HT1080 (cell line): Measurements from ENCODE around the gene TSPAN1. TPM values are rescaled to one million over a fixed set of nuclear protein-coding genes. Genes with fewer than 3 reads are reported as not detected.

Experiments
- DNase-seq: peaks from one replicate; pipeline ENCODE4 v3.0.0-alpha.2; 2015; ENCODE audit warnings: low read depth
- total RNA-seq: library from RNA; depleted of rRNA; stranded (reverse); fragments of >200 nt; shearing (Covaris generic); gene quantifications from 2 replicates; pipeline ENCODE4 v1.2.3, GENCODE V29; 2014

The TSPAN1 gene
- total RNA-seq, 1 experiment from 2014 or later, result 0.77 TPM

DNA sequence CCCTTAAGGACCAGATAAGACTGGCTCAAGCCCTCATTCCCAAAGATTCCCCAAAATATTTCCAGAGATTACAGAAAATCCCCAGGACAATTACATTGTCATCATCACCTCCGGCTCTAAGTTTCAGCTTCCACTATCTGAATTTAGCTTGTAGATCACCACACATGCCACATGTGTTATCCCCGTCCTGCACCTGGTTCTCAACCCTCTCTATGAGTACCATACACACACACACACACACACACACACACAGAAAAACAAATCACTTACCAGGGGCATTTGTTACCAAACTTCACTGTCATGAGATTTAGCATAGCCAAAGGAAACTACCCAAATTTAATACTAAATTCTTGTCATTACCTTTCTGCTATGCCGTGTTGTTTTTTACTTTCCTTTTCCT, 15.4 kb upstream of the TSPAN1 start:
- DNase-seq, result no peak

DNA sequence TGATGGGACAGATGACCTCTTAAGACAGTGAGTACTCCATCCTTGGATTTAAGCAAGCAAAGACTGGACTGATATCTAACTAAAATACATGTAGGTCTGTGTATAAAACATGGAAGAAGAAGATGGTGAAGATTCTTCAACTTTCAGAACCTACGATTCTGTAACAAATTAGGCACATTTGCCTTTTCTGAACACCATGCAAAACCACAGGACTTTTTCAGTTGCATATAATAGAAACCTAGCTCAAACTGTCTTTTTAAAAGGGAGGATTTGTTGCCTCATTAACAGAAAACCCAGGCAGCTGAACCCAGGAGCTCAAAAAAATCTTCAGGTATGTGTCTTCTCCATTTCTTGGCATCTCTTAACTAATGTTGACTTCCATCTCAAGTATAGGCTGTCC, 14.7 kb upstream of the TSPAN1 start:
- DNase-seq, result no peak

DNA sequence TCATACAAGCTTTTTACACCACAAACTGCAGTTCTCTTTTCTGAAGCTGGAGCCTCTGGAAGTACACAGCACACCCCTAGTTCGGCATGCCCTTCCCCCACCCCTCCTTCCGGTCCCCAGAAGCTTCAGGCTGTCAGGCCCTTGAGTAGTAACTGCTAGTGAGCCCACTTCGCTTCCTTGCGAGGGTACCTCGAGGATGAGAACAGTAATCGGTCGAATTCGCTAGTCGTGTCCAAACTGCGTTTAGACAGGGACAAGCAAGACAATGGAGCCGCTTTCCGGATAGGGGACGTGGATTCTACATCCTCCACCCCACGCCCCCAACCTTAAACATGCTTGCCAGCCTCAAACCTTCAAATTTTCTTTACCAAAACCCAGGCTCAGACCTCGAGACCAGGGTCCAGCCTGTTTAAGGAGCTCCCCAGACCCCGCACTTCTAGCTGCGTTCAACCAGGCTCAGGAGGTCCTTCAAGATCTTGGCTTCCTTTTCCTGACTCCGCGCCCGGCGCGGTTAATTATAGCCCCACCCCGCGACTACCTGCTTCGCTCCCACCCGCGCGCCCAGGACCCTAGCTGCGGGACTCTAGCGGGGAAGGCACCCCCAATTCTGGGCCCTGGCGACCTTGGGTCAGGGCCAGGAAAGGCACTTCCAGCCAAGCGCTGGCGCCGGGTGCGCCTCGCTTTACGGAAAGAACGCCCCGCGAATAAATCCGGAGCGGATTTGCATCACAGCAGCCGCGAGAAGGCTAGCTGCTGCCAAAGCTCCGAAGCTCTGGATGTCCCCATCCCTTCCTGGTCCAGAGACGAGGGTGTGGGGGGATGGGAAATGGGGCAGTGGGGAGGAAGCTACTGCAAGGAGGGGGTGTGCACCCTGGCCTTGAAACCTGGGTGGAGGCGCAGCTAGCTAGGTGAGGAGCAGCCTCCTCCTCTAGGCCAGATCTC, 8.1 kb upstream of the TSPAN1 start:
- DNase-seq, result no peak

DNA sequence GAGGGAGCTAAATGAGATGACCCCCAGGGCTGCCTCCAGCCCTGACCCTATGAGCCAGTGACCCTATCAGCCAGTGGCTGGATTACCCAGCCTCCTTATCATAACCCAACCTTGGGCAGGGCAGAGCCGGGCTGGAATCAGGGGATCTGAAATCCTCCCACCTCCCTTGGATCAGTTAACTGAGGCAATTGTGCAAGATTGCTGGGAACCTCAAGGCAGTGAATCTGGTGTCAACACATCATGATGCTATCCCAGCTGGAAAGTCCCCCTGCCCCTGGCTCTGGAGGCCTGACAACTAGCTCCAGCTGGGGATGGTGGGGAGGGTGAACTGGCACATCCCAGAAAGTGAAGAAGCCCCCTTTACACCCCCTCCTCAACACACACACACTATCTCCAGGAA, 6.4 kb upstream of the TSPAN1 start:
- DNase-seq, result no peak

DNA sequence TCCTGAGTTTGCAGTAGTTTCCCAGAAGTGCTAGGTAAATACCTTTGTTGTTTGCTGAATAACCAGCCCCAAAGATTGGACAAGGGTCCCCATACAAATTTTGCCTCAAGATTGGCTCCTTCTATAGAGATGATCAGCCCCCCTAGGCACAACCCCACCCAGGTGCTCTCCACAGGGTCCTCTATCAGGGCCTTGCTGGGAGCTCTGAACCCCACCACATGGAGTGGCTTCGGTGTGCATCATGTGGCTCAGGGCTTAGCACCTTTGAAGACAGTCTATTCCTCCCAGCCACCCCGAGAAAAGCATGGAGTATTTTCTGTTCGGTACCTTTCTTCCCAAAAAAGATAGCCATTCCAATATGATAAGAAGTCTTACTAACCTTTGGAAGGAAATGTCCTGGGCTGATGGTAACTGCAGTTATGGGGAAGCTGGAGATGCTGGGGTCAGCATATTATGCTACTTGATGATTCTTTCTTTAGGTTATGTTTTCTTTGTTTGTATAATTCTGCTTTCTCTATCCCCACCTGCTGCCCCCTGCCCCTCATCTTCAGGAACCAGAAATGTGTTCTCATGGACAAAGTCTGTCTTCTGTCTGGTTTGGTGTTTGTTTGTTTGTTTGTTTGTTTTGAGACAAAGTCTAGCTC, 5.0 kb upstream of the TSPAN1 start:
- DNase-seq, result no peak

DNA sequence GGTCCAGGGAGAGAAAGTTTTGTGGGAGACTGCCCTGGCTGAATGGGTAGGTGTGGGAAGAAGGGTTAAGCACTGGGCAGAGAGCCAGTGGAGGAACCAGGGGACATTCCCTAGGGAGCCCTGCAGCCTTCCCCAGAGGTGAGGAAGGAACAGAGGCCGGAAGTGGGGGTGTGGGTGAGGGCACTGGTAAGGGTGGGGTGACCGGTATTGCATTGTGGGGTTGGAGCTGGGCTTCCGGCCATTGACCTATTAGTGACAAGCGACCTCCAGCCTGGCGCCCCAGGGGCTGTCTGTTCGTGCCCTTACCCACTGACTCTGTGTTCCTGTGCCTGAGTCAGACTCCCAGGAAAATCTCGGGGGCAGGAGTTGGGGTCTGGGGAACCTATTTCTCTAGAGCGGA, 3.5 kb upstream of the TSPAN1 start:
- peak; percentile 30 for DNase-seq

DNA sequence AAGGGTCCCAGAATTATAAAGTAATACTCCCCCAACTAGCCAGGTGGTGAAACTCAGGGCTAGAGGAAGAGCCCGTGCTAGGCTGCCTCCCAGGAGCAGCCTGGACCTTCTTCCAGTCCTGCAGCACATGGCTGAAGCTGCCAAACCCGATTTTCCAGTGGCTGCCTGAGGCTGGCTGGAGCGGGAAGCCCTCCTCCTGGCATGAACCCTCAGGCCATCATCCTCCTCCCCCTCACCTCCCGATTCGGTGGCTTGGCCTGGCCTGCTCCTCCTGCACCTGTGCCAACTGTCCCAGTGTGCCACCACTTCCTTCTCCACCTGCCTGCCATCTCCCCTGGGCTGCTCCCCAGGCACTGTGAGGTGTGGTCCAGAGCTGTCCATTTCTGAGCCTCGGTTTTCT, 3.0 kb upstream of the TSPAN1 start:
- DNase-seq, result no peak

DNA sequence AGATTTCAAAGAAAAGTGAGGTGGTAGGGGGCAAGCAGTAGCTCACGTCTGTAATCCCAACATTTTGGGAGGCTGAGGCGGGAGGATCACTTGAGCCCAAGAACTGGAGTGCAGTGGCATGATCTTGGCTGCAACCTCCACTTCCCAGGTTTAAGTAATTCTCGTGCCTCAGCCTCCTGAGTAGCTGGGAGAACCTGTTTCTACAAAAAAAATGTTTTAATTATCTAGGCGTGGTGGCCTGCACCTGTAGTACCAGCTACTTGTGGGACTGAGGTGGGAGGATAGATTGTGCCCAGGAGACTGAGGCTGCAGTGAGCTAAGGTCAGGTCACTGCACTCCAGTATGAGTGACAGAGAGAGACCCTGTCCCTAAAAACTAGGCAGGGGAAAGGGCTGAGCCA, 2.6 kb upstream of the TSPAN1 start:
- no peak for DNase-seq

DNA sequence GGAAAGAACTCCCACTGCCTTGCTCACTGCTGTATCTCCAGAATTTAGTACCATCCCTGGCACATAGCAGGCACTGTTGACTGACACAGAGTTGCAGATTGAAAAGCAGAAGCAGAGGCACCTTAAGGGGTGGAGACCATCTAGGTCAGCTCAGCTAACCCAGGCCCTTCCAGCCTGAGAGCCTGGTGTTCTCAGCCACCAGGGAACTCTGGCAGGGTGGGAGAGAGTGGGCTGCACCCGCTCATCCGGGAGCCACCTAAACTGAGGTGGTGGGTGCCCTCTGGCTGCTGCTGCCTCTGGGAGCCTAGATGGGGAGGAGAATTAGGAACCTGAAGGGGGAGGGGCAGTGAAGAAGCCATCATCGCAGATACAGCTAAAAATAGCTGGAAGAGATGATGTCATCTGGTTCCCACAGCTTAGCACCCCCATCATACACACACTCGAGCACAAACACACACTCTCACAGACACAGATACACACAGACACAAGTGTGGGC, 1.5 kb upstream of the TSPAN1 start:
- no peak for DNase-seq

DNA sequence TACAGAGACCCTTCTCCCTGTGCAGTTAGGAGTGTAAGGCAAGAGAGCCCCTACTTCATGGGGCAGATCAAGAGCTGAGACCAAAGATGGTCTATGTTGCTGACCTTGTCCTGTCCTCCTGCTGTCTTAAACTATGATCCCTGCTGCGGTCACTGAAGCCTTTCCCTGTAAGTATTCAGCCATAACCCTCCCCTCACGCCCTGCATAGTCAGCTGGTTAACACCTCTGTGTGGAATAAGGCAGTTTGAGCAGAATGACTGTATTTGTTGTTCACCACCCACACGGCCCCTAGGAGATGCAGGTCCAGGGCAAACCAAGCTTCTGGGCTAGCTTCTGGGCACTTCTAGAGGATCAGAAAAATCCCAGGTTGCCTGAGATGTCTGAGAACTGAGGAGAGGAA, 356 bp downstream of the TSPAN1 start:
- no peak for DNase-seq

DNA sequence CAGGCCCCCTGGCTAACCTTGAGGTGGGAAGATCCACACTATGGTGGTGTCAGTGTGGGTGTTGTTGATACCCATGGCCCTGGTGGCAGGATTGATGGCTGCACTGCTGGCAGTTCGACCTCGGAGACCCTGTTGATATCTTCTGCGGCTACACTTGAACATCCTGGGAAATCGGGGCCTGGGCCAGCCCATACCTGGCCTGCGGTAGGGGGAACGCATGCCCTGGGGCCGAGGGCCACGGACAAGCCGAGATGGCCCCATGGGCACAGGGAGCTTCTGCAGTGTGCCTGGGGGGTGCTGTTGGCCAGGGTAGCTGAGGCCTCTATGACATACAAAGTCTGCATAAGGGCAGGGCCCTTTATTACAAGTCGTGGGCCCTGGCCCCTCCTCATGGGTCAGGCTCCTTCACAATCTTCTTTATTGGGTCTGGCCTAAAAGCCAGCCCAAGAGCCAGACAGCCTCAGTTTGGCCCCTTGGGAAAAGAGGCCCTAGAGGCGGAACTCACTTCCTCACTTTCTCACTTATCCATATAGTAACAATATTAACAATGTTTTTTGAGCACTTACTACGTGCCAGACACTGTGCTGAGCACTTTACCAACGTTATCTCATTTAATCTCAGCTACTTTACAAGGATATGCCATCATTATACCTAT, 1.5 kb downstream of the TSPAN1 start, which contains the start of gene P3R3URF:
Gene P3R3URF (minus strand): TSS at position 278 of the 655 bp plus-strand sequence. CDS start 17 bp downstream, at position 261.
- DNase-seq, result no peak

DNA sequence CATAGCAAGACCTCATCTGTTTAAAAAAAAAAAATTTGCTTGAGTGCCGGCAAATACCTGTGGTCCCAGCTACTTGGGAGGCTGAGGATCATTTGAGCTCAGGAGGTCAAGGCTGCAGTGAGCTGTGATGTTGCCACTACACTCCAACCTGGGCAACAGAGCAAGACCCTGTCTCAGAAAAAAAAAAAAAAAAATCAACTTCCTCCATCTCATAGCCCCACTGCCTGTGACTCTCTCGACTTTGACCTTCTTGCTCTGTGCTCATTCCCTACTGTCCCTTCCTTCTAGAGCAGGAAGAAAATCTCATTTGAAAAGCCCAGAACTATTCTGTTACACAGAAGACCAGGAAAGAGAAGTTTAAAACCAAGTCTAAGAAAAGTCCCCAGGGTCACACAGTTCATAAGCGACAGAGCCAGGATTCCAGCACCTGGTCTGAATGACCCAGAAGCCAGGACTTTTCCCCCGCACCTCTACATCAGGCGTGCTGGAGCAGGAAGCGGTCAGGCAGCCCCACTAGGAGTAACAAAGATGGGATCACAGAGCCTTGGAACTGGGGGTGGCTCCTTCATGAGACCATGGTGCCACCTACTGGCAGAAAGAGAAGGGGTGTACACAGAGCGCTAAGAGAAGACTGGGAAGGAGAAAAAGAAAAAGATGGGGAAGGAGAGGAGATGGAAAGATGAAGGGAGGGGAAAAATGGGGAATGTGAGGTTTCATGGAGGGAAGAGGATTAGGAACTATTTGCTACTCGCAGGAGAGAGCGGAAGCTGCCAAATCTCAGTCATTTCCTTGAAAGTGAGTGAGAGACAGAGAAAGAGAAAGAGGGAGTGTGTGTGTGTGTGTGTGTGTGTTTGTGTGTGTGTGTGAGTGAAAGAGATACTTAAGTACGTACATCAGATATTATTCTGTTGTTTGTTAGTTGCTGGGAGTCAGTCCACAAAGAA, 4.5 kb downstream of the TSPAN1 start:
- peak; percentile 85 for DNase-seq

DNA sequence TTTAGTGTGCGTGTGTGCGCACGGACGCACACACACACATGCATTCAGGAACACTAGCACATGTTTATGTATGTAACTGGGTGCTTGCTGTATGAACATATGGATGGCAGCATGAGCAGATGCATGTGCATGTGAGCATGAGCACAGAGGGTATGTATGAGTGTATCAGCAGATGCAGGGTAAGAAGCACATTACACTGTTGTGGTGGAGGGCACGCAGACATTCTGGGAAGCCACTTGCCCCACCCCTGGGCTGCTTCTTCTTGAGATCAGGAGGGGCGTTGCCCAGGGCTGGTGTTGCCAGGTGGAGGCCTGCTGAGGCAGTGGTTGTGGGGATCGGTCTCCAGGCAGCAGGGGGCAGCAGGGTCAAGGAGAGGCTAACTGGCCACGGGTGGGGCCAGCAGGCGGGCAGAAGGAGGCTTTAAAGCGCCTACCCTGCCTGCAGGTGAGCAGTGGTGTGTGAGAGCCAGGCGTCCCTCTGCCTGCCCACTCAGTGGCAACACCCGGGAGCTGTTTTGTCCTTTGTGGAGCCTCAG, 5.3 kb downstream of the TSPAN1 start:
- peak; percentile 37 for DNase-seq

DNA sequence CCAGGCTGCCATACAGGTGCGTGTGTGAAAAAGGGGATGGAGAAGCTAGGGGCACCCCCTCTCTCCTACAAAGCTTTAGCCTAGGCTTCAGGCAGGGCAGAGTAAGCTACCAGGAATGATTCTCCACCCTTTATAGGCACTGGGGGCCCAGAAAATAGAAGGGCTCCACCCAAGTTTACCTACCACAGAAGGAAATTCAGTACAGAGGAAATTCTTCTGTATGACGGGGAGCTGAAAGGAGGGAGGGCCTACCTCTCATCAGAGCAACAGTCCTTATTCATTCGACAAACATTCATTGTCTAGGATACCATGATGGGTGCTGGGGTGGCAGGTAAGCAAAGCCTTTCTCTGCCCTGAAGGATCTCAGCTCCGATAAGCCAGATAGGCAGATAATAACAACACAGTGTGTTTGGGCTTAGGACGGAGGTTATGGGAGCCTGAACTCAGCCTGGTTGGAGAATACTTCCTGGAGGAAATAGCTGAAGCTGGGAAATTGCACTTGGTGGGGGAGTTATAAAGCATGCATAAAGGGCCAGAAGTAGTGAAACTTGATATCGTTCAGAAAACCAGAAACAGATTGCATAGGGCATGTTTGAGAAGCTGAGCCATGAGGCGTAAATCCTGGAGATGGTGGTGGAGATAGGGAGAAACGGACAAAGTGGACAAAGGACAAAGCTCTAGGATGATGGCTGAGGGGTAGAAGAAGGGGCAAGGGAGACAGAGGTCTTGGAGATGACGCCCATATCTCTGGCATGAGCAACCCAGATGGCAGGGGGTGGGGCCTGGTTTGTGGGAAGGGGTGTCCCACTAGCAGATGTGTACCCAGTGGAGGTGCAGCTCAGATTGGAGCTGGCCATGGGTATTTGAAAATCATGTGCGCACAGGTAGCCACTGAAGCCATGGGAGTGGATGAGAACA, 6.7 kb downstream of the TSPAN1 start:
- DNase-seq, result peak; percentile 62

DNA sequence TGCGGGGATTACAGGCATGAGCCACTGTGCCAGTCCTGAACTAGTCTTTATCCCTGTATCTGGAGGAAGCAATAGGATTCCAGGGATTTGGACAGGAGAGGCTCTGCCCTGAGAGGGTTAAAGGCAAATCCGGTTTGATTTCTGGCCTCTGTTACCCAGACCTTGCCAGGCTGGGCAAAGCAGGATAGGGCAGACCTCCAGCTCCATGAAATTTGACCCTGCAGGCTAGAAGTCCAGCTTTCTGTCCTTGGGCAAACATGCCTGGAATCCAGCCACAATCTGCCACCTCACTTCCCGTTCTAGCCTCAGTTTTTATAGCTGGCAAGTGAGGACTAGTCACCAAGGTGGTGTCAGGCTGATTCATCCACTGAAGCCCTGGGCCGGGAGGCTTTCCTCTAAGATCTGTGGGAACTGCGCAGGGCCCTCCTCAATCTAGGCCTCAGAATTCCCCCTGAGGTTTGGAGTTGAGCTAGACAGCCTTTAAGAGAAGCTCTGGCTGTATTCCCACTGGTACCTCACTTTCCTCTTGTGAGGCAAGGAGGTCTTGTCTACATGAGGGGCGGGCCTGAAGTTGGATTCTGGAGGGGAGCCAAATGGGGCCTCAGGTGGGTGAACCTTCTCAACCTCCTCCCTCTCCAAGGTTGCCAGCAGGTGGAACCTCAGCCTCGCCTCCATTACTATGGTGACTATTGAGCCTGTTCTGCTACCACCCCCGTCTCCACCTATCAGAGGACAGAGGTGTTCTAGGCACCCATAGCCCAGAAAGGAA, 8.4 kb downstream of the TSPAN1 start:
- DNase-seq, result peak; percentile 100

DNA sequence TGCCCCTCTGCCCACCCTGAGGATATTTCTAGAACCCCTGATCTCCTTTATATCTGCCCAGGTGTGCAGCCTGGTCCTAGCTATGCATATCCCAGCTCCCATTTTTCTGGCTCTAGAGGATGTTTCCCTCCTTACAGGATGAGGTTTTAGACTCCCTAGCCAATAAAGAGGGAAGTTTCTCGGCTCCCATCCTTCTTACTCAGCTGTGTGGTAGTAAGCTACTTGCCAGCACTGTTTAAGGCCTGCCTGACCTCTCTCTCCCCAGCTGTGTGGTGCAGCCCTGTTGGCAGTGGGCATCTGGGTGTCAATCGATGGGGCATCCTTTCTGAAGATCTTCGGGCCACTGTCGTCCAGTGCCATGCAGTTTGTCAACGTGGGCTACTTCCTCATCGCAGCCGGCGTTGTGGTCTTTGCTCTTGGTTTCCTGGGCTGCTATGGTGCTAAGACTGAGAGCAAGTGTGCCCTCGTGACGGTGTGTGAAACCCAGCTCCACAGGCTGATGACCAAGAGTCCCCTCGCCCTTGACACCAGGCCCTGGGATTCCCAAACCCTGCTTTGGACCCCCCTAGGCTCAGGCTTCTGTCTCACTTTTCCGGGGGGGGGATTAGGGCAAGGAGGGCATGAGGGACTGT, 9.2 kb downstream of the TSPAN1 start:
- DNase-seq, result peak; percentile 50

DNA sequence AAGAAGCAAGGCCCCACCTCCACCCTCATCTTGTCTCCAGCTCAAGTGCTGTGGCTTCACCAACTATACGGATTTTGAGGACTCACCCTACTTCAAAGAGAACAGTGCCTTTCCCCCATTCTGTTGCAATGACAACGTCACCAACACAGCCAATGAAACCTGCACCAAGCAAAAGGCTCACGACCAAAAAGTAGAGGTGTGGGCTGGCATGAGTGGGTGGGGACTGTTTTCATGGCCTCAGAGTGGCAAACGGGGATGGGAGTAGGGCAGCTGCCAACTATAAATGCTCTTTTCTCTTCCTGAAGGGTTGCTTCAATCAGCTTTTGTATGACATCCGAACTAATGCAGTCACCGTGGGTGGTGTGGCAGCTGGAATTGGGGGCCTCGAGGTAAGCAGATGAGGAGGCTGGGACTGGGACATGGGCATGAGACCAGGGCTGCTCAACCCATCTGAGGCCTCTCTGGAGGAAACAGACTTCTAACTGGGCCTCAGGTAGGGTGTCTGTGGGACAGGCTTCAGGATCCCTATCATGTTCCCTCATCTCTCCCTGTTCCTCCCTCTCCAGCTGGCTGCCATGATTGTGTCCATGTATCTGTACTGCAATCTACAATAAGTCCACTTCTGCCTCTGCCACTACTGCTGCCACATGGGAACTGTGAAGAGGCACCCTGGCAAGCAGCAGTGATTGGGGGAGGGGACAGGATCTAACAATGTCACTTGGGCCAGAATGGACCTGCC, 10.2 kb downstream of the TSPAN1 start:
- no peak for DNase-seq
